Activated naive CD8-positive, alpha-beta T cell treated with anti-CD3 and anti-CD28 coated beads, Interleukin-2, amount 10 ng/mL, durations not matched to agents 7 days and 5 days (primary cell): Measurements from ENCODE around the gene B4GALNT3. TPM values are rescaled to one million over a fixed set of nuclear protein-coding genes. Genes with fewer than 3 reads are reported as not detected.

Experiments used
- ATAC-seq: fragments of 150-1000 bp; cut with Tn5 transposase; one replicate; pipeline ENCODE4 v1.10.0; 2021; ENCODE audit warnings: low read depth, moderate library complexity
- POLR2A ChIA-PET: fragments of 350-600 bp; sonication (Branson Sonifier 250); formaldehyde crosslinking; loops from one replicate; lab custom pipeline; 2021; ENCODE audit warnings: antibody characterized with exemption; lab: Charles Lee
- DNase-seq: peaks from one replicate; pipeline ENCODE4 v3.0.0; 2021
- H3K27ac Mint-ChIP-seq: one replicate; pipeline ENCODE4 v1.8.0; 2022; ENCODE audit warnings: mild to moderate bottlenecking, mixed read lengths
- H3K27me3 Mint-ChIP-seq: one replicate; pipeline ENCODE4 v1.8.0; 2022; ENCODE audit warnings: mild to moderate bottlenecking, moderate library complexity, mixed read lengths
- H3K36me3 Mint-ChIP-seq: one replicate; pipeline ENCODE4 v1.8.0; 2021; ENCODE audit warnings: mild to moderate bottlenecking, mixed read lengths
- H3K4me1 Mint-ChIP-seq: one replicate; pipeline ENCODE4 v1.8.0; 2021; ENCODE audit warnings: mixed read lengths
- H3K4me3 Mint-ChIP-seq: one replicate; pipeline ENCODE4 v1.8.0; 2022; ENCODE audit warnings: mild to moderate bottlenecking, moderate library complexity, mixed read lengths
- H3K9me3 Mint-ChIP-seq: one replicate; pipeline ENCODE4 v1.8.0; 2021; ENCODE audit warnings: mixed read lengths
- total RNA-seq, 2 experiments: library from RNA; stranded (reverse); gene quantifications; one replicate each; pipeline ENCODE4 v1.2.3, GENCODE V29; 2021

The B4GALNT3 gene
- total RNA-seq, 2 experiments from 2014 or later = 4.3 to 4.4 TPM

GRCh38 chr12:552466-552865 lies 92.7 kb downstream of the B4GALNT3 start:
- DNase-seq (no peak), ATAC-seq (no peak)
- H3K36me3 Mint-ChIP-seq = peaks cover 10% of the 10 kb centered on the region
- POLR2A ChIA-PET = interaction anchor here (1.2 kb wide), 1 partner anchor 11 kb away, joined by 5 read pairs; no protein-coding TSS in a partner anchor
- no peaks in the 10 kb centered on the region for H3K27me3 Mint-ChIP-seq
- H3K9me3 Mint-ChIP-seq = no peaks in the 10 kb centered on the region
- peaks cover 42% of the 10 kb centered on the region for H3K4me1 Mint-ChIP-seq
- peak overlapping the region; percentile 91 for H3K27ac Mint-ChIP-seq
- peak overlapping the region; percentile 84 for H3K4me3 Mint-ChIP-seq

- Mint-ChIP-seq H3K4me1 (peaks cover 42% of the 10 kb centered on the region), H3K9me3 (no peaks in the 10 kb centered on the region), H3K4me3 (peak overlapping the region; percentile 84), H3K27me3 (no peaks in the 10 kb centered on the region), H3K27ac (peak overlapping the region; percentile 91), H3K36me3 (peaks cover 10% of the 10 kb centered on the region)
- DNase-seq = peak; percentile 67
- POLR2A ChIA-PET = interaction anchor here (1.0 to 1.3 kb wide), 3 partner anchors 11 to 438 kb away, joined by 4 to 6 read pairs (median 4); partner anchors contain the start of gene ERC1
- ATAC-seq = peak; percentile 83
Observed at GRCh38 chr12:553216-554000, 93.7 kb downstream of the B4GALNT3 start.

- peak overlapping the region; percentile 84 for H3K4me3 Mint-ChIP-seq
- H3K27me3 Mint-ChIP-seq = no peaks in the 10 kb centered on the region
- POLR2A ChIA-PET = interaction anchor here (1.0 to 1.3 kb wide), 3 partner anchors 10 to 437 kb away, joined by 4 to 6 read pairs (median 4); partner anchors contain the start of gene ERC1
- peak overlapping the region; percentile 91 for H3K27ac Mint-ChIP-seq
- peaks cover 13% of the 10 kb centered on the region for H3K36me3 Mint-ChIP-seq
- no peak for DNase-seq
- no peaks in the 10 kb centered on the region for H3K9me3 Mint-ChIP-seq
- ATAC-seq = no peak
- peaks cover 41% of the 10 kb centered on the region for H3K4me1 Mint-ChIP-seq
Observed at GRCh38 chr12:554001-554285, 94.2 kb downstream of the B4GALNT3 start.

GRCh38 chr12:556498-556897 lies 96.8 kb downstream of the B4GALNT3 start:
- Mint-ChIP-seq H3K27ac (no peak overlapping the region), H3K9me3 (no peaks in the 10 kb centered on the region), H3K4me3 (no peak overlapping the region), H3K4me1 (peaks cover 33% of the 10 kb centered on the region), H3K27me3 (no peaks in the 10 kb centered on the region), H3K36me3 (peaks cover 13% of the 10 kb centered on the region)
- ATAC-seq (no peak), DNase-seq (no peak)
- POLR2A ChIA-PET = interaction anchor here (0.6 kb wide), 1 partner anchor 201 kb away, joined by 5 read pairs; no protein-coding TSS in a partner anchor

GRCh38 chr12:558580-558979 lies 98.8 kb downstream of the B4GALNT3 start:
- no peaks in the 10 kb centered on the region for H3K9me3 Mint-ChIP-seq
- peak overlapping the region; percentile 43 for H3K27ac Mint-ChIP-seq
- peaks cover 12% of the 10 kb centered on the region for H3K36me3 Mint-ChIP-seq
- no peaks in the 10 kb centered on the region for H3K27me3 Mint-ChIP-seq
- POLR2A ChIA-PET = no interaction called here
- DNase-seq (no peak), ATAC-seq (no peak)
- no peak overlapping the region for H3K4me3 Mint-ChIP-seq
- H3K4me1 Mint-ChIP-seq = peaks cover 28% of the 10 kb centered on the region

GRCh38 chr12:559208-559905 lies 99.6 kb downstream of the B4GALNT3 start:
- H3K36me3 Mint-ChIP-seq = peaks cover 9% of the 10 kb centered on the region
- ATAC-seq (no peak), DNase-seq (no peak)
- peaks cover 32% of the 10 kb centered on the region for H3K4me1 Mint-ChIP-seq
- H3K9me3 Mint-ChIP-seq = no peaks in the 10 kb centered on the region
- no peaks in the 10 kb centered on the region for H3K27me3 Mint-ChIP-seq
- no peak overlapping the region for H3K27ac Mint-ChIP-seq
- POLR2A ChIA-PET = no interaction called here
- H3K4me3 Mint-ChIP-seq = no peak overlapping the region

- DNase-seq (no peak), ATAC-seq (no peak)
- Mint-ChIP-seq H3K27ac (no peak overlapping the region), H3K36me3 (peaks cover 10% of the 10 kb centered on the region), H3K4me3 (no peak overlapping the region), H3K4me1 (peaks cover 35% of the 10 kb centered on the region), H3K9me3 (no peaks in the 10 kb centered on the region), H3K27me3 (no peaks in the 10 kb centered on the region)
- POLR2A ChIA-PET = no interaction called here
Observed at GRCh38 chr12:559906-560455, 100.2 kb downstream of the B4GALNT3 start.

GRCh38 chr12:560691-561390 lies 101.1 kb downstream of the B4GALNT3 start:
- POLR2A ChIA-PET = no interaction called here

GRCh38 chr12:561391-561705 lies 101.6 kb downstream of the B4GALNT3 start:
- POLR2A ChIA-PET = interaction anchor here (1.4 kb wide), 1 partner anchor 191 kb away, joined by 3 read pairs; the partner anchor contains the start of gene WNK1
- ATAC-seq = no peak

More at GRCh38 chr12:560691-561390, 101.1 kb downstream of the B4GALNT3 start:
- DNase-seq (no peak), ATAC-seq (no peak)
- H3K27ac Mint-ChIP-seq = no peak overlapping the region
- no peaks in the 10 kb centered on the region for H3K27me3 Mint-ChIP-seq
- H3K4me3 Mint-ChIP-seq = no peak overlapping the region
- H3K4me1 Mint-ChIP-seq = peaks cover 39% of the 10 kb centered on the region
- peaks cover 14% of the 10 kb centered on the region for H3K36me3 Mint-ChIP-seq
- H3K9me3 Mint-ChIP-seq = no peaks in the 10 kb centered on the region

GRCh38 chr12:561908-562593 lies 102.3 kb downstream of the B4GALNT3 start:
- POLR2A ChIA-PET = interaction anchor here (0.6 to 1.4 kb wide), 2 partner anchors 22 to 190 kb away, joined by 3 read pairs; partner anchors contain the start of gene WNK1
- no peak for ATAC-seq
- DNase-seq = no peak
- no peaks in the 10 kb centered on the region for H3K9me3 Mint-ChIP-seq
- H3K27me3 Mint-ChIP-seq = no peaks in the 10 kb centered on the region
- H3K4me3 Mint-ChIP-seq = peak overlapping the region; percentile 86
- peaks cover 11% of the 10 kb centered on the region for H3K36me3 Mint-ChIP-seq
- H3K4me1 Mint-ChIP-seq = peaks cover 49% of the 10 kb centered on the region
- peak overlapping the region; percentile 97 for H3K27ac Mint-ChIP-seq

More at GRCh38 chr12:561391-561705, 101.6 kb downstream of the B4GALNT3 start:
- Mint-ChIP-seq H3K4me3 (no peak overlapping the region), H3K27me3 (no peaks in the 10 kb centered on the region), H3K36me3 (peaks cover 14% of the 10 kb centered on the region), H3K4me1 (peaks cover 44% of the 10 kb centered on the region), H3K27ac (no peak overlapping the region), H3K9me3 (no peaks in the 10 kb centered on the region)
- DNase-seq = no peak

- ATAC-seq (no peak), DNase-seq (no peak)
- H3K27me3 Mint-ChIP-seq = no peaks in the 10 kb centered on the region
- H3K4me3 Mint-ChIP-seq = peak overlapping the region; percentile 86
- POLR2A ChIA-PET = interaction anchor here (0.6 to 1.8 kb wide), 3 partner anchors 10 to 190 kb away, joined by 3 to 5 read pairs (median 3); partner anchors contain the start of gene WNK1
- H3K27ac Mint-ChIP-seq = peak overlapping the region; percentile 97
- peaks cover 53% of the 10 kb centered on the region for H3K4me1 Mint-ChIP-seq
- peaks cover 11% of the 10 kb centered on the region for H3K36me3 Mint-ChIP-seq
- no peaks in the 10 kb centered on the region for H3K9me3 Mint-ChIP-seq
Observed at GRCh38 chr12:562634-563033, 102.9 kb downstream of the B4GALNT3 start.

GRCh38 chr12:563250-563781 lies 103.6 kb downstream of the B4GALNT3 start:
- H3K9me3 Mint-ChIP-seq = no peaks in the 10 kb centered on the region
- peak overlapping the region; percentile 97 for H3K27ac Mint-ChIP-seq
- H3K27me3 Mint-ChIP-seq = no peaks in the 10 kb centered on the region
- H3K4me1 Mint-ChIP-seq = peaks cover 55% of the 10 kb centered on the region
- H3K4me3 Mint-ChIP-seq = peak overlapping the region; percentile 86
- DNase-seq (peak; percentile 69), ATAC-seq (peak; percentile 92)
- H3K36me3 Mint-ChIP-seq = peaks cover 11% of the 10 kb centered on the region
- POLR2A ChIA-PET = interaction anchor here (0.9 to 1.8 kb wide), 7 partner anchors 9 to 386 kb away, joined by 3 to 6 read pairs (median 4); partner anchors contain the start of genes RAD52 and WNK1
